ENCODE results near the gene MORN3. TPM values are rescaled to one million over a fixed set of nuclear protein-coding genes. Genes with fewer than 3 reads are reported as not detected.

MORN3 gene
- total RNA-seq, 4 donors from 2014 or later = 0.40 to 2.3 (median 1.1) TPM

- Histone ChIP-seq H3K4me1 (peaks cover 0 to 3% of the 10 kb centered on the region in 2 donors), H3K9me3 (no peaks in the 10 kb centered on the region), H3K27me3 (no peaks in the 10 kb centered on the region), H3K27ac (no peak overlapping the region), H3K36me3 (no peaks in the 10 kb centered on the region), H3K4me3 (replicated peaks in 1 of 3) (no peak overlapping the region)
- WGBS, 2 donors = 89 to 91% methylated on average over 8 of the region's 8 CpGs
- no peak for DNase-seq
- intact Hi-C loops (cut with DNase I) = no loop called here
- no peak for TF ChIP-seq CTCF (IDR thresholded peaks at IDR 0.05)
- TF ChIP-seq POLR2A (IDR thresholded peaks at IDR 0.05) = no peak
These were observed 19.6 kb downstream of the MORN3 start for GRCh38 chr12:121649819-121650353.

GRCh38 chr12:121649322-121649721 lies 20.1 kb downstream of the MORN3 start:
- Histone ChIP-seq H3K4me3 (replicated peaks in 1 of 3) (no peak overlapping the region), H3K27me3 (no peaks in the 10 kb centered on the region), H3K27ac (no peak overlapping the region), H3K9me3 (no peaks in the 10 kb centered on the region), H3K36me3 (no peaks in the 10 kb centered on the region), H3K4me1 (peaks cover 0 to 3% of the 10 kb centered on the region in 2 donors)
- TF ChIP-seq CTCF (IDR thresholded peaks at IDR 0.05) = no peak
- 86 to 92% methylated on average over 5 of the region's 5 CpGs for whole genome bisulfite sequencing, 2 donors
- no peak for DNase-seq
- intact Hi-C loops (cut with DNase I) = no loop called here

GRCh38 chr12:121648458-121649028 lies 20.9 kb downstream of the MORN3 start:
- TF ChIP-seq POLR2A (IDR thresholded peaks at IDR 0.05) = no peak
- TF ChIP-seq CTCF (IDR thresholded peaks at IDR 0.05) = no peak
- intact Hi-C loops (cut with DNase I) = no loop called here
- H3K36me3 ChIP-seq = no peaks in the 10 kb centered on the region
- no peak for DNase-seq
- no peaks in the 10 kb centered on the region for H3K9me3 ChIP-seq
- H3K27me3 ChIP-seq = no peaks in the 10 kb centered on the region
- WGBS, 2 donors = 70 to 80% methylated on average over 11 of the region's 11 CpGs
- peaks cover 0 to 3% of the 10 kb centered on the region in 2 donors for H3K4me1 ChIP-seq
- no peak overlapping the region for H3K27ac ChIP-seq
- no peak overlapping the region for H3K4me3 ChIP-seq (replicated peaks in 1 of 3)

GRCh38 chr12:121641343-121641630 lies 28.2 kb downstream of the MORN3 start:
- WGBS, 2 donors = 94 to 97% methylated on average over 18 of the region's 18 CpGs
- peaks cover 3 to 4% of the 10 kb centered on the region in 2 donors for H3K36me3 ChIP-seq
- H3K27me3 ChIP-seq = no peaks in the 10 kb centered on the region
- intact Hi-C loops (cut with DNase I) = no loop called here
- TF ChIP-seq POLR2A (IDR thresholded peaks at IDR 0.05) (no peak), CTCF (IDR thresholded peaks at IDR 0.05) (no peak)
- H3K9me3 ChIP-seq = no peaks in the 10 kb centered on the region
- peaks cover 0 to 10% of the 10 kb centered on the region in 2 donors for H3K4me1 ChIP-seq
- no peak overlapping the region for H3K27ac ChIP-seq
- no peak overlapping the region for H3K4me3 ChIP-seq (replicated peaks in 1 of 3)
- DNase-seq = no peak

- DNase-seq = no peak
- no peak overlapping the region for H3K4me3 ChIP-seq (replicated peaks in 1 of 3)
- H3K4me1 ChIP-seq = peaks cover 0 to 15% of the 10 kb centered on the region in 2 donors
- TF ChIP-seq CTCF (IDR thresholded peaks at IDR 0.05) (no peak), POLR2A (IDR thresholded peaks at IDR 0.05) (no peak)
- intact Hi-C loops (cut with DNase I) = no loop called here
- WGBS, 2 donors = 94 to 97% methylated on average over 6 to 9 of the region's 14 CpGs
- H3K27ac ChIP-seq = no peak overlapping the region
- no peaks in the 10 kb centered on the region for H3K9me3 ChIP-seq
- no peaks in the 10 kb centered on the region for H3K27me3 ChIP-seq
- peaks cover 3 to 4% of the 10 kb centered on the region in 2 donors for H3K36me3 ChIP-seq
These were observed 30.9 kb downstream of the MORN3 start for GRCh38 chr12:121638298-121639202.
